HG03103 (cell line): Measurements from ENCODE around the gene BBS10.
A peak's percentile ranks its signal among the peaks of the same experiment; 100 is the strongest.
"Not testable (repeated sequence)": the region's sequence is repeated elsewhere in the genome, so short reads cannot be mapped to it uniquely, and the experiment has no call there.

Experiments
- ATAC-seq: cut with Tn5 transposase; IDR thresholded peaks from one replicate; pipeline ENCODE4 v1.9.1; 2021; ENCODE audit warnings: low read depth; ENCODE audit not compliant: unreplicated experiment

Gene BBS10

GRCh38 chr12:76348079-76348901 is at the start of gene BBS10:
BBS10 (minus strand) TSS chr12:76348415; CDS start chr12:76348358, 57 bp downstream.
- peak; percentile 93 for ATAC-seq

- ATAC-seq: no peak
These were observed 43.2 kb upstream of the BBS10 start for GRCh38 chr12:76391461-76391860.

- ATAC-seq: no peak
These were observed 39.4 kb upstream of the BBS10 start for GRCh38 chr12:76387614-76388013.

- no peak for ATAC-seq
These were observed 36.3 kb upstream of the BBS10 start for GRCh38 chr12:76384560-76384959.

GRCh38 chr12:76383988-76384387 is 35.8 kb upstream of the BBS10 start:
- ATAC-seq: no peak

GRCh38 chr12:76379261-76379660 is 31.0 kb upstream of the BBS10 start:
- no peak for ATAC-seq

- not testable (repeated sequence) for ATAC-seq
These were observed 28.7 kb upstream of the BBS10 start for GRCh38 chr12:76376876-76377275.

- no peak for ATAC-seq
These were observed 27.7 kb upstream of the BBS10 start for GRCh38 chr12:76375939-76376338.

- no peak for ATAC-seq
These were observed 27.3 kb upstream of the BBS10 start for GRCh38 chr12:76375470-76375869.

GRCh38 chr12:76374386-76375020 is 26.3 kb upstream of the BBS10 start:
- ATAC-seq: no peak

- no peak for ATAC-seq
These were observed 20.0 kb upstream of the BBS10 start for GRCh38 chr12:76368230-76368629.

GRCh38 chr12:76366163-76366562 is 17.9 kb upstream of the BBS10 start:
- ATAC-seq: no peak

- not testable (repeated sequence) for ATAC-seq
These were observed 15.9 kb upstream of the BBS10 start for GRCh38 chr12:76364131-76364530.

- ATAC-seq: no peak
These were observed 12.1 kb upstream of the BBS10 start for GRCh38 chr12:76360316-76360715.

- no peak for ATAC-seq
These were observed 7.9 kb upstream of the BBS10 start for GRCh38 chr12:76356071-76356470.

GRCh38 chr12:76346798-76347420 is 1.3 kb downstream of the BBS10 start:
- no peak for ATAC-seq

- no peak for ATAC-seq
These were observed 2.0 kb downstream of the BBS10 start for GRCh38 chr12:76346236-76346635.

GRCh38 chr12:76345569-76345968 is 2.6 kb downstream of the BBS10 start:
- no peak for ATAC-seq

- no peak for ATAC-seq
These were observed 6.7 kb downstream of the BBS10 start for GRCh38 chr12:76341436-76342030.

GRCh38 chr12:76340680-76341435 is 7.4 kb downstream of the BBS10 start:
- ATAC-seq: no peak
